Sigmoid colon (tissue), 7 donors: ENCODE results near the gene PPIC. TPM values are rescaled to one million over a fixed set of nuclear protein-coding genes. Genes with fewer than 3 reads are reported as not detected.

ENCODE experiments used
- DNase-seq: peaks from one replicate; pipeline ENCODE4 v3.0.0-alpha.2; 2019
- H3K27ac ChIP-seq, 4 donors: fragments of 200-600 bp; sonication (generic); one replicate each; pipeline ENCODE4 v1.5.1; 2016 to 2019; ENCODE audit warnings: mild to moderate bottlenecking in 1 of 4
- H3K27me3 ChIP-seq, 3 donors: fragments of 200-600 bp; sonication (generic); one replicate each; pipeline ENCODE4 v1.5.1; 2019; ENCODE audit warnings: mild to moderate bottlenecking in 1 of 3
- H3K36me3 ChIP-seq, 4 donors: fragments of 200-600 bp; sonication (generic); one replicate each; pipeline ENCODE4 v1.5.1; 2016 to 2019
- H3K4me1 ChIP-seq, 4 donors: fragments of 200-600 bp; sonication (generic); one replicate each; pipeline ENCODE4 v1.5.1; 2017 to 2019
- H3K4me3 ChIP-seq, 4 donors: fragments of 200-600 bp; sonication (generic); one replicate each; pipeline ENCODE4 v1.5.1; 2017 to 2019; ENCODE audit warnings: mild to moderate bottlenecking in 2 of 4, moderate library complexity in 1 of 4
- H3K9me3 ChIP-seq, 4 donors: fragments of 200-600 bp in 3 of 4; sonication (generic) in 3 of 4; one replicate each; pipeline versions ENCODE4 v1.5.1 to v1.6.1; 2013 to 2019
- CTCF ChIP-seq, 4 experiments: fragments of 450-650 bp in 3 of 4; fragments of 200-600 bp in 1 of 4; IDR thresholded peaks; one replicate each; pipeline ENCODE4 v1.5.1; 2016 to 2019; ENCODE audit warnings: antibody characterized with exemption in 4 of 4, mild to moderate bottlenecking in 3 of 4, moderate library complexity in 2 of 4
- EP300 ChIP-seq, 4 donors: sonication (generic); formaldehyde crosslinking; IDR thresholded peaks; one replicate each; pipeline ENCODE4 v1.6.1; 2017; ENCODE audit warnings: antibody characterized with exemption in 4 of 4
- POLR2A ChIP-seq, 2 donors: fragments of 450-650 bp; IDR thresholded peaks; one replicate each; pipeline ENCODE4 v1.6.1; 2016; ENCODE audit warnings: antibody characterized with exemption in 2 of 2, mild to moderate bottlenecking in 2 of 2, moderate library complexity in 2 of 2
- POLR2AphosphoS5 ChIP-seq, 4 donors: sonication (generic); formaldehyde crosslinking; IDR thresholded peaks; one replicate each; pipeline ENCODE4 v1.6.1; 2017; ENCODE audit warnings: antibody characterized with exemption in 4 of 4
- WGBS, 2 donors: extraction: QIAGEN DNeasy Blood & Tissue Kit; methylation state at CpG; one replicate each; pipeline ENCODE4 v1.1.7; 2013; 5-methylcytosine and 5-hydroxymethylcytosine counted together
- intact Hi-C: fragments of 100-400 bp; cut with DNase I; formaldehyde crosslinking; loops from one replicate; pipeline ENCODE4 v1.15.1; 2023
- polyA plus RNA-seq, 3 donors: library from polyadenylated mRNA; stranded (reverse); fragments of 200-250 nt; gene quantifications; one replicate each; pipeline ENCODE4 v1.2.3, GENCODE V29; 2013
- total RNA-seq, 4 donors: library from RNA; depleted of rRNA; stranded (reverse); fragments of >200 nt; gene quantifications; one replicate each; pipeline ENCODE4 v1.1.0, GENCODE V29; 2016
- donor health status: healthy with polysubstance abuse.
- donor health status: Bipolar disorder and iron deficiency.
- donor health status: healthy.

Gene PPIC
- total and polyA plus RNA-seq, 7 donors: 21.6 to 79.2 (median 42.7) TPM

GRCh38 chr5:123033157-123033671, 3.3 kb downstream of the PPIC start:
- no peak for DNase-seq
- TF ChIP-seq POLR2AphosphoS5 (IDR thresholded peaks at IDR 0.05): no peak
- no peak for TF ChIP-seq CTCF (IDR thresholded peaks at IDR 0.05)
- no peak for TF ChIP-seq EP300 (IDR thresholded peaks at IDR 0.05)
- TF ChIP-seq POLR2A (IDR thresholded peaks at IDR 0.05): no peak
- Histone ChIP-seq H3K36me3 (peaks cover 0 to 14% (median 4%) of the 10 kb centered on the region in 4 donors), H3K4me3 (no peak overlapping the region), H3K4me1 (peaks cover 0 to 28% (median 20%) of the 10 kb centered on the region in 4 donors), H3K9me3 (no peaks in the 10 kb centered on the region), H3K27me3 (no peaks in the 10 kb centered on the region), H3K27ac (no peak overlapping the region)
- WGBS, 2 donors: 82% methylated on average over 6 of the region's 6 CpGs
- intact Hi-C loops: loop anchor here (10.0 kb wide), 1 partner anchor 1068 kb away; the partner anchor contains the start of gene SRFBP1

GRCh38 chr5:123028222-123028621, 8.3 kb downstream of the PPIC start:
- no peak for DNase-seq
- H3K27ac ChIP-seq: no peak overlapping the region
- H3K27me3 ChIP-seq: no peaks in the 10 kb centered on the region
- no peak overlapping the region for H3K4me3 ChIP-seq
- no peaks in the 10 kb centered on the region for H3K4me1 ChIP-seq
- no peaks in the 10 kb centered on the region for H3K9me3 ChIP-seq
- H3K36me3 ChIP-seq: peaks cover 0 to 63% (median 16%) of the 10 kb centered on the region in 4 donors
- intact Hi-C loops: no loop called here
- TF ChIP-seq POLR2A (IDR thresholded peaks at IDR 0.05): no peak
- no peak for TF ChIP-seq EP300 (IDR thresholded peaks at IDR 0.05)
- no peak for TF ChIP-seq POLR2AphosphoS5 (IDR thresholded peaks at IDR 0.05)
- TF ChIP-seq CTCF (IDR thresholded peaks at IDR 0.05): no peak
- WGBS, 2 donors: 86 to 92% methylated on average over 9 of the region's 9 CpGs

GRCh38 chr5:123014689-123015088, 21.8 kb downstream of the PPIC start:
- intact Hi-C loops: no loop called here
- no peaks in the 10 kb centered on the region for H3K9me3 ChIP-seq
- TF ChIP-seq CTCF (IDR thresholded peaks at IDR 0.05) (no peak), POLR2AphosphoS5 (IDR thresholded peaks at IDR 0.05) (no peak), EP300 (IDR thresholded peaks at IDR 0.05) (no peak), POLR2A (IDR thresholded peaks at IDR 0.05) (no peak)
- H3K4me3 ChIP-seq: no peak overlapping the region
- H3K36me3 ChIP-seq: no peaks in the 10 kb centered on the region
- no peak overlapping the region for H3K27ac ChIP-seq
- no peaks in the 10 kb centered on the region for H3K27me3 ChIP-seq
- H3K4me1 ChIP-seq: no peaks in the 10 kb centered on the region
- DNase-seq: no peak
- whole genome bisulfite sequencing, 2 donors: 34 to 78% methylated on average over 1 of the region's 1 CpG

- no peak overlapping the region for H3K4me3 ChIP-seq
- intact Hi-C loops: no loop called here
- H3K27ac ChIP-seq: no peak overlapping the region
- H3K36me3 ChIP-seq: peaks cover 0 to 4% (median 0%) of the 10 kb centered on the region in 4 donors
- H3K9me3 ChIP-seq: no peaks in the 10 kb centered on the region
- DNase-seq: no peak
- H3K27me3 ChIP-seq: no peaks in the 10 kb centered on the region
- TF ChIP-seq EP300 (IDR thresholded peaks at IDR 0.05) (no peak), CTCF (IDR thresholded peaks at IDR 0.05) (no peak), POLR2A (IDR thresholded peaks at IDR 0.05) (no peak), POLR2AphosphoS5 (IDR thresholded peaks at IDR 0.05) (no peak)
- no peaks in the 10 kb centered on the region for H3K4me1 ChIP-seq
- 79 to 86% methylated on average over 1 of the region's 1 CpG for WGBS, 2 donors
Observed at GRCh38 chr5:123012321-123012720, 24.2 kb downstream of the PPIC start.

GRCh38 chr5:123007754-123008153, 28.8 kb downstream of the PPIC start:
- Histone ChIP-seq H3K4me1 (no peaks in the 10 kb centered on the region), H3K27me3 (no peaks in the 10 kb centered on the region), H3K36me3 (peaks cover 0 to 10% (median 0%) of the 10 kb centered on the region in 4 donors), H3K9me3 (no peaks in the 10 kb centered on the region), H3K27ac (no peak overlapping the region), H3K4me3 (no peak overlapping the region)
- no peak for DNase-seq
- intact Hi-C loops: no loop called here
- no peak for TF ChIP-seq EP300 (IDR thresholded peaks at IDR 0.05)
- no peak for TF ChIP-seq CTCF (IDR thresholded peaks at IDR 0.05)
- no peak for TF ChIP-seq POLR2A (IDR thresholded peaks at IDR 0.05)
- no peak for TF ChIP-seq POLR2AphosphoS5 (IDR thresholded peaks at IDR 0.05)
- 95 to 96% methylated on average over 6 of the region's 6 CpGs for WGBS, 2 donors
